Measurements from ENCODE around the gene ABHD2.

DNA sequence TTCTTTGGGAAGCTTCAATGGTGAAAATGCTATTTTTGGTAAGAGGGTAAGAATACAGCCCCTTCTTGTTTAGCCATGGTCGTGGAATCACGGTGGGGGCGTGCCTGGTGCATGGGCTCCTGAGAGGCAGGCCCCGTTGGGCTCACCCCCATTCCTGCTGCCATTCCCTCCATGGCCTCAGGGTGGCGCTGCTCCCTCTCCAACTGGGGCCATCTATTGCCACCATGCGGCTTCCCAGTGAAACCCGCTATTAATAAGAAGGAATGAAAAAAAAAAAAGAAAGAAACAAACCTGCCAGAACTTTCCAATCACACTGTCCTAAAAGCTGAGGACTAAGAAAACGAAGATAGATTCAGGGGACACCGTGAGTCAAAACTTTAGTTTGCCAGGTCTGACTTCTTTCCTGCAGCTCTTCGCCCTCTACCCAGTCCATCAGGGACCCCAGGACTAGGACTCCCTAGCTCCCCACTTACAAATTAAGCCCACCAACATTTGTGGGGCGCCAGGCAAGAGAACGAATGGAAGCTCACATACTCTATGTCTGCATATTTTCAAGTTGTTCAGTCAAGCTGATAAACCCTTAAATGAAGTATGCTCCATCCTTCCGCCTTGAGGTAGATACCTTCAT lies 30.6 kb upstream of the ABHD2 start:
- TF ChIP-seq CTBP1 (IDR thresholded peaks at IDR 0.05; ENCODE audit: borderline replicate concordance) (no peak), ZNF384 (IDR thresholded peaks at IDR 0.05) (peak; percentile 96), ARNT (IDR thresholded peaks at IDR 0.05) (no peak), NFRKB (IDR thresholded peaks at IDR 0.05) (no peak)
